ENCODE measurements around the gene ILDR2. TPM values are rescaled to one million over a fixed set of nuclear protein-coding genes. Genes with fewer than 3 reads are reported as not detected.

ILDR2 gene
- total and polyA plus RNA-seq, 2 experiments from 2014 or later: not detected

DNA sequence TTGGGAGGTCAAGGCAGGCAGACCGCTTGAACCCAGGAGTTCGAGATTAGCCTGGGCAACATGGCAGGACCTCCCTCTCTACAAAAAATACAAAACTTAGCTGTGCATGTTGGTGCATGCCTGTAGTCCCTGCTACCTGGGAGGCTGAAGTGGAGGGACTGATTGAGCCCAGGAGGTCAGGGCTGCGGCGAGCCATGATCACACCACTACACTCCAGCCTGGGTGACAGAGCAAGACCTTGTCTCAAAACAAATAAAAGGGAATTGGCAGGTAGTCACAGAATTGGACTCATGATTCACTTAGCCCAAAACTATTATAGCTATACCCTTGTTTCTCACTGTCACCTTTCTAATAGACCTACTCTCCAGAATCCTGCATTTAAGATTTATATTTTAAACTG lies 104.8 kb downstream of the ILDR2 start:
- Histone ChIP-seq H3K4me3 (no peak overlapping the region), H3K9ac (no peak overlapping the region), H2AFZ (no peak overlapping the region), H3K36me3 (ENCODE audit: low read depth) (peaks cover 7% of the 10 kb centered on the region; the same call in 1 of the 2 replicates), H3K4me2 (ENCODE audit: unreplicated experiment) (no peak overlapping the region), H3F3A (ENCODE audit: insufficient read depth) (no peaks in the 10 kb centered on the region), H3K9me3 (ENCODE audit: low read depth) (no peaks in the 10 kb centered on the region), H3K9me2 (ENCODE audit: insufficient read depth) (no peaks in the 10 kb centered on the region), H4K20me1 (ENCODE audit: insufficient read depth) (no peaks in the 10 kb centered on the region; the same call in 1 of the 2 replicates), H3K27me3 (replicated peaks; ENCODE audit: insufficient read depth) (no peaks in the 10 kb centered on the region), H3K27ac (no peak overlapping the region), H3K4me1 (ENCODE audit: insufficient read depth) (peaks cover 5% of the 10 kb centered on the region; the same call in 1 of the 2 replicates), H3K79me2 (ENCODE audit: insufficient read depth) (peaks cover 63% of the 10 kb centered on the region)
- in situ Hi-C loops (cut with MboI): no loop called here
- TF ChIP-seq EZH2phosphoT487 (IDR thresholded peaks at IDR 0.05; ENCODE audit: insufficient read depth, low read depth) (no peak), EZH2 (IDR thresholded peaks at IDR 0.05; ENCODE audit: insufficient read depth, poor library complexity, severe bottlenecking) (no peak)
- WGBS, 2 experiments (ENCODE audit: low coverage in 1 of 2, low lambda C conversion rate in 2 of 2, missing lambda C conversion rate in 2 of 2): 91 to 100% methylated on average over 4 of the region's 4 CpGs
- DNase-seq: no peak

GRCh38 chr1:166869318-166870099 lies 105.8 kb downstream of the ILDR2 start:
- Histone ChIP-seq H3K79me2 (ENCODE audit: insufficient read depth) (peaks cover 53% of the 10 kb centered on the region), H3K27me3 (replicated peaks; ENCODE audit: insufficient read depth) (no peaks in the 10 kb centered on the region), H3K4me2 (ENCODE audit: unreplicated experiment) (no peak overlapping the region), H3K4me1 (ENCODE audit: insufficient read depth) (no peaks in the 10 kb centered on the region), H3K27ac (no peak overlapping the region), H3K9me3 (ENCODE audit: low read depth) (no peaks in the 10 kb centered on the region), H3K36me3 (ENCODE audit: low read depth) (peaks cover 7% of the 10 kb centered on the region; the same call in 1 of the 2 replicates), H3K9me2 (ENCODE audit: insufficient read depth) (no peaks in the 10 kb centered on the region), H3K9ac (no peak overlapping the region), H4K20me1 (ENCODE audit: insufficient read depth) (no peaks in the 10 kb centered on the region; the same call in 1 of the 2 replicates), H3K4me3 (no peak overlapping the region), H3F3A (ENCODE audit: insufficient read depth) (no peaks in the 10 kb centered on the region), H2AFZ (no peak overlapping the region)
- TF ChIP-seq EZH2 (IDR thresholded peaks at IDR 0.05; ENCODE audit: insufficient read depth, poor library complexity, severe bottlenecking): no peak
- no peak for TF ChIP-seq EZH2phosphoT487 (IDR thresholded peaks at IDR 0.05; ENCODE audit: insufficient read depth, low read depth)
- 68 to 77% methylated on average over 3 of the region's 3 CpGs for WGBS, 2 experiments (ENCODE audit: low coverage in 1 of 2, low lambda C conversion rate in 2 of 2, missing lambda C conversion rate in 2 of 2)
- in situ Hi-C loops (cut with MboI): no loop called here
- no peak for DNase-seq

GRCh38 chr1:166868639-166869038 lies 106.7 kb downstream of the ILDR2 start:
- Histone ChIP-seq H3K9me3 (ENCODE audit: low read depth) (no peaks in the 10 kb centered on the region), H3K4me2 (ENCODE audit: unreplicated experiment) (no peak overlapping the region), H3K36me3 (ENCODE audit: low read depth) (peaks cover 12% of the 10 kb centered on the region; the same call in 1 of the 2 replicates), H3F3A (ENCODE audit: insufficient read depth) (no peaks in the 10 kb centered on the region), H3K4me1 (ENCODE audit: insufficient read depth) (no peaks in the 10 kb centered on the region), H3K27me3 (replicated peaks; ENCODE audit: insufficient read depth) (no peaks in the 10 kb centered on the region), H3K79me2 (ENCODE audit: insufficient read depth) (peaks cover 44% of the 10 kb centered on the region), H3K9ac (no peak overlapping the region), H2AFZ (no peak overlapping the region), H3K4me3 (no peak overlapping the region), H3K9me2 (ENCODE audit: insufficient read depth) (no peaks in the 10 kb centered on the region), H3K27ac (no peak overlapping the region), H4K20me1 (ENCODE audit: insufficient read depth) (no peaks in the 10 kb centered on the region; the same call in 1 of the 2 replicates)
- WGBS, 2 experiments (ENCODE audit: low coverage in 1 of 2, low lambda C conversion rate in 2 of 2, missing lambda C conversion rate in 2 of 2): 87 to 88% methylated on average over 7 of the region's 7 CpGs
- in situ Hi-C loops (cut with MboI): no loop called here
- TF ChIP-seq EZH2 (IDR thresholded peaks at IDR 0.05; ENCODE audit: insufficient read depth, poor library complexity, severe bottlenecking) (no peak), EZH2phosphoT487 (IDR thresholded peaks at IDR 0.05; ENCODE audit: insufficient read depth, low read depth) (no peak)
- no peak for DNase-seq

DNA sequence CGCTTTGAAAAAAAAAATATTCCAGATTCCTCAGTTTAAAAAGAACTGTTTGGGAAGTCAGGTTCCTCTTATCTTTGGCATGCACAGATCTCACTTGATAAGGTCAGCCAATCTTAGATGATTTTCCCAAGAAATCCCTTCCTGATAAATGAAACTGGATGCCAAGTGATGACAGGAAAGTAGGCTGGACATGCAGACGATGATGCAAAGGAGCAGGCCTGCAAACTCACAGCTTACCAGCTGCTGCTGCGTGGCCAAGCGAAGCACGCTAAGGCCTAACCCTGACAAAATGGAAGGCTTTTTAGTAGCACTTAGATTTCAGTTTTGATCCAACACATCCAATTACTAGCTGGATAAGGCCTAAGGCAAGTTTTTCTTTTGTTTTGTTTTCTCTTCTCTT lies 109.4 kb downstream of the ILDR2 start:
- no peak overlapping the region for H2AFZ ChIP-seq
- in situ Hi-C loops (cut with MboI): no loop called here
- H3K4me3 ChIP-seq: no peak overlapping the region
- no peaks in the 10 kb centered on the region; the same call in 1 of the 2 replicates for H4K20me1 ChIP-seq (ENCODE audit: insufficient read depth)
- H3K9ac ChIP-seq: no peak overlapping the region
- H3K79me2 ChIP-seq (ENCODE audit: insufficient read depth): peaks cover 17% of the 10 kb centered on the region
- H3K27me3 ChIP-seq (replicated peaks; ENCODE audit: insufficient read depth): no peaks in the 10 kb centered on the region
- 76% methylated on average over 5 of the region's 5 CpGs for WGBS, 2 experiments (ENCODE audit: low coverage in 1 of 2, low lambda C conversion rate in 2 of 2, missing lambda C conversion rate in 2 of 2)
- no peaks in the 10 kb centered on the region for H3F3A ChIP-seq (ENCODE audit: insufficient read depth)
- H3K9me3 ChIP-seq (ENCODE audit: low read depth): no peaks in the 10 kb centered on the region
- H3K27ac ChIP-seq: no peak overlapping the region
- no peaks in the 10 kb centered on the region for H3K9me2 ChIP-seq (ENCODE audit: insufficient read depth)
- H3K4me2 ChIP-seq (ENCODE audit: unreplicated experiment): no peak overlapping the region
- peaks cover 27% of the 10 kb centered on the region; the same call in 1 of the 2 replicates for H3K36me3 ChIP-seq (ENCODE audit: low read depth)
- TF ChIP-seq EZH2 (IDR thresholded peaks at IDR 0.05; ENCODE audit: insufficient read depth, poor library complexity, severe bottlenecking): no peak
- no peak for TF ChIP-seq EZH2phosphoT487 (IDR thresholded peaks at IDR 0.05; ENCODE audit: insufficient read depth, low read depth)
- H3K4me1 ChIP-seq (ENCODE audit: insufficient read depth): no peaks in the 10 kb centered on the region
- DNase-seq: no peak

All from GM23248 (cell line).